SKM-1 (cell line): ENCODE data around the gene FNIP2.
"Not testable (repeated sequence)": the region's sequence is repeated elsewhere in the genome, so short reads cannot be mapped to it uniquely, and the experiment has no call there.

Source experiments
- DNase-seq: peaks from one replicate; lab custom pipeline; 2025; ENCODE audit not compliant: unreplicated experiment; lab: John Stamatoyannopoulos, UW

The FNIP2 gene

DNA sequence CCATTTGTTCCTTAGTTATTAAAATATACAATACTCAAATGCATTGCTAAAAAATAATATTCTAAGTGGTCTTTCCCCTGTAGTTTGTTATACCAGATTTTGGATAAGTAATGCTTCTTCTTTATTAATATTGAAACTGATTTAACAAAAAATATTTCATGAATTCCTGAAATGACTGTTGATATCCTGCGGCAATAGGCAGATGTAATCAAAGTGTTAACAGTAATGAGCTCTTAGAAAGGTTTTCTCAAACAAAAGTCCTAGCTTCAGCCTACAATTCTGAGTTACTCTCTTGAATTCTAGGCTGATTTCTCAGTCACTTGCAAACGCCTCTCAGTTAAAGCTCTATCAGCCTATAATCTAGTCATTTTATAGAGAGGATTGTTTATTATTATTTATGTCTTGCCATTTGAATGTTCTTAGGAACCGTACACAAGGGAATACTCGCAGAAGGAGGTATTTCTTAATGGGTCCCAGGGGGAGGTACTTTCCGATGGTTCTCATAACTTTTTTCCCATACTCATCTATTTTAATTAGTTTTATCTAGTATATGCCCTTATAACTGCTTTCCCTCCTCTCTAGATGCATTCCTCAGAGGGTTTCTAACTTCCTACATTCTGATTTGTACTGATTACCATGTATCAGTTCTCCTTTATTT is 96.8 kb downstream of the FNIP2 start:
- DNase-seq, result no peak

DNA sequence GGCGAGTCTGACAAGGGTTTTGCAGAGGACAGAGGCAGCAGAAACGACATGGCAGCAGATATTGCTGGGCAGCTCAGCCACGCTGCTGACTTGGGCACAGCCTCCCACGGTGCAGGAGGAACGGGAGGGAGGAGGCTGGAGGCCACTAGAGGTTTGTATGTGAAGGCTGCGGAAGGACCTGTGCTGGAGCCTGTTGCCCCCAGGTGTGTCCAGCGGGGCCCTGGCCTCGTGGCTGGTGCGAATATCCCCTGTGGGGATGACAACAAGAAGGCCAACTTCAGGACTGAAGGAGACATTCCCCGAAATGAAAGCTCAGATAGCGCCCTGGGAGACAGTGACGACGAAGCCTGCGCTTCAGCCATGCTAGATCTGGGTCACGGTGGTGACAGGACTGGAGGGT is 100.2 kb downstream of the FNIP2 start:
- DNase-seq, result no peak

DNA sequence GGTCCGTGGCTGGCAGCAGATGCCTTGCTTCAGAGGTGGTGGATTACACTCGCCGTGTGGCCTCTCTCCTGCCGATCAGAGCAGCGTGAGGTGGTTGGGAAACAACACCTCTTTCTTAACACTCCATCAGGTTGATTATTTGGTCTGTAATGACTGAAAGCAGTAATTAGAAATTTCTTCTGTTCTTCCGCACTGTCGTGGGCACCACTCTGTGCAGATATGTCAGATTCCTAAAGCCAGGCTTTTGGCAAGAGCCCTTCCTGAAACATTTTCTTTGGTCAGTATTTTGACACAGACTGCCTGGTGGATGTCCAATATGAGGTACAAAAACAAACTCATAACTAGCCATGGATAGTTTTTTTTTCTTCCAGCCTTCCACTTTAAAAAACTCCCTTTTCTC is 100.9 kb downstream of the FNIP2 start:
- no peak for DNase-seq

DNA sequence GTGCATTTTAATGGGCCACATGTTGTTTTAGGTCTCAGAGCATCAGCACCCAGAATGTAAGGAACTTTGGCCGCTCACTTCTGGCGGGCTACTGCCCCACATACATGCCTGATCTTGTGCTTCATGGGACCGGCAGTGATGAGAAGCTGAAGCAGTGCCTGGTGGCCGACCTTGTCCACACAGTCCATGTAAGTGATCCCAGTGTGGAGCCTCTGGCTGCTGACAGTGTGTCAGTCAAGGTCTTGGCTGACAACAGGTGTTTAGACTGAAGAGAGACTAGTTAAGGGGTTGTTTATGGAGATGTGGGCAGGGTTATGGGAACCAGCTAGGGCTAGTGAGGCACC is 101.4 kb downstream of the FNIP2 start:
- DNase-seq, result no peak

DNA sequence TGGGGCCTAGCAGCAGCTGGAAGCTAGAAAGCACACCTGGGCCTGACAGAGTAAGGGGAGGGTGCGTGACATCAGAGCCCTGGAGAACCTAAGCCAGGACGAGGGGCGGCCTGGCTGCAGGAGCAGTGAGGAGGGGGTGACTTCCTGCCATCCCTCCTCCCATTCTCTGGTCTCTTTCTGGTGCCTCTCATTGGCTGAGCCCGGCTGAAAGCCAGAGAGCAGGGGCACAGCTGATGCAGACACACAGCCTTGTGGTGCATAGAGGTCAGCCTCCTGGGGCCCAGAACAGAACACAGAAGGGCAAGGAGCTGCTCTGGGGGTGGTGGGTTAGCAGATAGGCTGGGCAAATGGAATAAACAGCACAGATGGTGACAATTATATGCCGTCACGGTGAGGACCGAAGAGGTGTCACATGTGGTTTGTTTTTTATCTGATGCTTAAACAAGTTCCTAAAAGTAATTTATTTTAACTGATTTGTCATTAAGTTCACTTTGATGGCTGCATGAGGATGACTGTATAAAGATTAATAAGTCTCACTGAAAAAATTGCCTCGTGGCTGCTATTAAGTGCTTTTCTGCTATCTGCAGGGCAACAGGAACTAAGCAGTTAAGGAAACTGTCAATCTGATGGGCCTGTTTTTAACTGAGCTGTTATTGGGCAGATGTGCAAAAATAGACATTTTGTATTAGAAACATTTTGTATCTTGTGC is 102.0 kb downstream of the FNIP2 start:
- DNase-seq, result no peak

DNA sequence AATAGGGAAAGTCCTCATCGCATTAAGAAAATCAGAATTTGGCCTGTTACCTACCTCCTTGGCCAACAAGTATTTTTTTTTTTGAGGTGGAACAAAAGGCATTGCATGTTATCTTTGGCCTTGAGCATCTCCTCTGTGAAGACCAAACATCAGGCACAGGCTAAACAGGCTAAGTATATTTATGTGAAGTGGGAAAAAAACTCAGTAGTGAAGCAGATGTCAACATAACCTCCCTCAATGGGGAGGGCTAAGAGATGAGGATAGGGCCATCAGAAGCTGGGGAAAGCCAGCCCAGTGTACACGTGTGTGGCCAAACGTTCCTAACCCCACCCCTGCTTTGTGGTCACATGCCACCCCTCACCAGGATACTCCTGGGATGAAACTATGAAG is 102.5 kb downstream of the FNIP2 start:
- DNase-seq, result no peak

DNA sequence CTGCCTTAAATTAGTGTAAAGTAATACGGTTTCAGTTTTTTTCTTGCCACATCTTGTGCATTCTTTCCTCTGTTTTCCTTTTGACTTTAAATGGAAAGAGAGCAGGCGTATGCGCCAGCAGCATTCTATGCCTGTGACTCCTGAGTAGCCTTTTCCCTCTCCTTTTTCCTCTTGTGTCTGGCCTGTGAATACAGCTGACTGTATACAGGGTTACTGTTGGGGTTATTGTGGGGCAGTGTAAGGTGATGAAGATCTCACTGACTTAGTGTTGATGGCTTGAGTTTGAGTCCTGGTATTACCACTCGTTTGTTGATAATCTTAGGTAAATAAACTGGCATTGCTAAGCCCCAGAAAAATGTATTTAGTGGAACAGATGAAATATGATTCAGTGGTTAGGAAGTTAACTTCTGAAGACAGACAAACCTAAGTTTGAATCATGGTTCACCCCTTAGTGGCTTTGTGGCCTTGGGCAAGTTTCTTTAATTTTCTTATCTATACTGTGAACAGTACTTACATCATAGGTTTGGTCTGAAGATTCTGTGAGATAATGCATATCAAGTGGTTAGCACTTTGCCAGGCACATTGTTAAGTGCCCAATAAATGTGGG is 105.1 kb downstream of the FNIP2 start:
- DNase-seq, result no peak

DNA sequence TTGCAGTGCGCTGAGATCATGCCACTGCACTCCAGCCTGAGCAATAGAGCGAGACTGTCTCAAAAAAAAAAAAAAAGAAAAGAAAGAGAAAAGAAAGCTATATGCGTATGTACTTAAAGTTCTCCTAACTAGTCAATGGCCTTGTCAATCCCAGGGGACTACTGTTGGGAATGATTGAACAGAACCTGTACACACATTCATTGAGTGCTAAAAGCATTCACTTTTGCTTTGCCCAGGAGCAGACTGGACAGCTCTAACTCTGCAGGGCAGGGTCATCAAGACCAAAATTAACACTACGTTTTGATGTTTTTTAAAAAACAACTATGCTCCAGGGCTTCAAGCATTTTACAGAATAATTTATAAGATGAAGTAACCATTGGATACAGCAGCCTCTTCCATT is 106.2 kb downstream of the FNIP2 start:
- no peak for DNase-seq

DNA sequence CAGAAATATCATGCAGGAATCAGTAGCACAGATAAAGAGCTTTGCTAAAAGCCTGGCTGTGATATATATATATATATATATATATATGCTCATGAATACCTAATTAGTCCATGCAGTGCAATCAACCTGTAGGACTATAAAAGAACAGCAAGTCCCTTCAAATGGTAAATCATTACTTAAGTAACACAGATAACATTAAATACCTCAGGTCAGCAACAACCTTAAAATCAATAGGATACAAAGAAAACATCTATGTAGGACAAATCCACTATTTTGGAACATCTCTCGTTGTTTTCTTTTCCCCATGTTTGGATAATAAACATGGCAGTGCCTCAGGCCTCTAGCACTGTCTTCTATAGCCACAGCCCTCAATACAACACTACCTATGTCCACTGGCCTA is 106.6 kb downstream of the FNIP2 start:
- DNase-seq, result no peak

DNA sequence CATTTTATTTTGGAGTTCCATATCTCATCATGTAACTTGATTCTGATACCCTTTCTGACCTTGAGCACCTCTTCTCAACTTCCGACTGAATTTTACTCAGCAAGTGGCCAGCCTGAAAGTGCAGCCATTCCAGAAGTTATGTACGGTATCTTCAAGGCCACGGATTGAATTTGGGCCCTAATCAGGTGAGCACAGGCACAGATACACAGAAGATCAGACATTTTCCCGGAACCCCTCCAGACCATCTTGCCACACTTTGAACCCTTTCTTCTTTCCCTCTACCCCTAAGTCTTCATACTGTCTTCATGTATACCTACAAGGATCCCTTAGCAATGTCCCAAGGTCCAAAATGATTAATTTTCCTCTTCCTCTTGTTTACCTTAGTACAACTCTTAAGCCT is 108.2 kb downstream of the FNIP2 start:
- no peak for DNase-seq

DNA sequence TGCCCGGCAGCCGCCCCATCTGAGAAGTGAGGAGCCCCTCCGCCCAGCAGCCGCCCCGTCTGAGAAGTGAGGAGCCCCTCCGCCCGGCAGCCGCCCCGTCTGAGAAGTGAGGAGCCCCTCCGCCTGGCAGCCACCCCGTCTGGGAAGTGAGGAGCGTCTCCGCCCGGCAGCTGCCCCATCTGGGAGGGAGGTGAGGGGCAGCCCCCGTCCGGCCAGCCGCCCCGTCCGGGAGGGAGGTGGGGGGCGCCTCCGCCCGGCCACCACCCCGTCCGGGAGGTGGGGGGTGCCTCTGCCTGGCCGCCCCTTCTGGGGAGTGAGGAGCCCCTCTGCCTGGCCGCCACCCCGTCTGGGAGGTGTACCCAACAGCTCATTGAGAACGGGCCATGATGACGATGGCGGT is 113.3 kb downstream of the FNIP2 start:
- DNase-seq, result not testable (repeated sequence)

DNA sequence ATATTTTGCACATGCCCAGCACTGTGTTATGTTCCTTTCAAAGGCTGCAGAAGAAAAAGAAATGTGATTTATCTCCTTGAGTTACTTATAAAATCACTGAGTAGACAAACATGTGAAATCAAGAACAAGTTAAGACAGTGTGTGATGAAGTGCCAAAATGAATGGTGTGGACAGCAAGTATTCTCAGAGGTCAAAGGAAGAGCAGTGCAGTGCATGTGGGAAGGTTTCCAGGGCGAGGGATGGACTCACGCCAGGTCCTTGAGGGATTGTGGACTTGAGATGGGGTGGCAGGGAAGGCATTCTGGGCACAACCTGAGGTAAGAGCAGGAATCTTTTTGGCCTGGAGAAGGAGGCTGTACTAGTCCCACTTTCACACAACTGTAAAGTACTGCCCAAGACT is 115.5 kb downstream of the FNIP2 start:
- no peak for DNase-seq

DNA sequence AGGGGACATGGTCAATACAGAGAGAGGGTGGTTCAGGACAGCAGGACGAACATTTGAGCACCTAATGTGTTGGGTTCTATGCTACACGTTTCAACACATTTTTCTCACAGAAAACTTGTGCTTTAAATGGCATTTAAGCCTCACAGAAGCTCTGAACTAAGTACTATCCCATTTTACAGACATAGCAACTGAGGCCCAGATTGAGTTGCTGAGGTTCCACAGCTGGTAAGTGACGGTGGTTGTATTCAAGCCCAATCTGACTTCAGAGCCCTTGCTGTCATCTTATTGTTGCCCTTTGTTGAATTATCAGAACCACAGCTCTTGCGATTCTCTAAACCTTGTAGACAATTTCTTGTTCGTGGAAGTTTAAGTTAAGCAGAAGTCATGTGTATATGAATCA is 116.7 kb downstream of the FNIP2 start:
- no peak for DNase-seq

DNA sequence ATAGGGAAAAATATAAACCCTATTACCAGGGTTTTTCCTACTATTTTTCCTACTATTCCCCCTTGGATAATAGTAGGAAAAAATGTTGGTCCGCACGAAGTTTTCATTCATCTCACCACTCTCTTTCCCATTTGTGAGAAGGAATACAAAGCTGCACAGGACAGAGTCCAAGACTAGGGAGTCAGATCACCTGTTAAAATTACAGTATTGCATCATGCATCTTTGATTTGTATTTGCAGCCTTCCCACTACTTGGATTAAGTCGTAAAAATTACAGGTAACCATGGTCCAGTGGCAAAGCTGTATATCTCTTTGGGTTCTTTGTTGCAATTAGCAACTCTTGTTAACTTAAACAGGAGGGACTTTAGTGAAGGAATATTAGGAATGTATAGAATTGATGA is 121.5 kb downstream of the FNIP2 start:
- DNase-seq, result no peak

DNA sequence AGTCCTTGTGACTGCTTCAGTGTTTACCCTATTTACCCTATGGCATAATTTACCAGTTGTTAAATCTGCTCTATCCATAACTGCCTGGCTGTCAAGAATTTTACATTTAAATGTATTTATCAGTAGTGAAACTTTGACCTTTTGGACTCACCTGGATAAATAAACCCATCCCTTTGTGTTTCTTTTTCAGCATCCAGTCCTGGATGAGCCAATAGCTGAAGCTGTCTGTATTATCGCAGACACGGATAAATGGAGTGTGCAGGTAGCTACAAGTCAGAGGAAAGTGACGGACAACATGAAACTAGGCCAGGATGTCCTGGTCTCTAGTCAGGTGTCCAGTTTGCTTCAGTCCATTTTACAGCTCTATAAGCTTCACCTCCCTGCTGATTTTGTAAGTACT is 122.4 kb downstream of the FNIP2 start:
- no peak for DNase-seq

DNA sequence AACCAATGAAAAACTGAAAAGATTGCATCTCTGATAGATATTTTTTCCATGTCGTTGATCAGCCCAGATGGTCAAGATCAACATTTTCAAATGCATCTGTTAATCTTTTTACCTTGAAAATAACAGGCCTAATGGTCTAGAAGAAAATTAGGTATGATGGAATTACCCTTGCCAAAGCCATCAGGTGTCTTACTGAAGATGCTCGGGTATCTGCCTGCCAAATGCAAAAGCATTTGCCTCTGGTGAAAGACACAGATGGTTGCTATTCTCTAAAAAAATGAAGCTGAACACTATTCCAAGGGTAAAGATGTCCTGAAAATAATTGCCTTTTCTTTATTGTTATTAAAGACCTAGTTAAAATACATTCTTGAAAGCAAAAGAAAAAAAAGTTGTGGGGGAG is 126.0 kb downstream of the FNIP2 start:
- no peak for DNase-seq

DNA sequence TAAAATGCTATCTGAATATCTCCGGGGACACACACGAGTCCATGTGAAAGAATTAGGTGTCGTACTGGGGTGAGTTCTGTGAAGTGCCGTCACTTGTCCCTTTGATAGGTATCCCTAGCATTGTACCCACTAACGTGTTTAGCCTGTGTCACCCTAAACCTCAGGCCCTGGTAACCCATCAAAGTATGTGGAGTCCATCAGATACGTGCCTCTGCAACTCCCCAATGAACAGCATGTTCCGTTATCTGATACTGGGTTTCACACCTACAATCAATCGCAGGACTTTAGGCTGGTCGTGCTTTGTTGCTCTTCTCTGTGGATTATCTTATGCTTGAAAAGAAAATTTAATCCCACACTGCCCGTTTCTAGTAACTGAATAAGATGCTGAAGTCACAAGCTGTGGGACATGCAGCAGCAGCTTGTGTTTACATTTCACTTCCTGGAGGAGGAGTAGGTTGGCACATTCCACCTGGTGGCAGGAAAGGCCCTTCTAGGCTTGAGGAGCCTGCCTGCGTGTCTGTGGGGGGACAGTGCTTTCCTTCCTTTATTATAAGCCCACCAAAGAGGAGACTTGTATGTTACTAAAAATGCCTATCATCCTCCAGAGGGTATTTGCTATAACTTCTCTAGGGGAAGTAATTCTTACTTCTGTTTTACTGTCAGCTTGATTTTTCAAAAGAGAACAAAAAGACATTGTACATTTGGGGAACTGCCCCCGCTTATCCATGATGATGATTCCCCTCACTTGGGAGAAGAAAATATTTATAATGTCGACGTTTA is 127.2 kb downstream of the FNIP2 start:
- no peak for DNase-seq

DNA sequence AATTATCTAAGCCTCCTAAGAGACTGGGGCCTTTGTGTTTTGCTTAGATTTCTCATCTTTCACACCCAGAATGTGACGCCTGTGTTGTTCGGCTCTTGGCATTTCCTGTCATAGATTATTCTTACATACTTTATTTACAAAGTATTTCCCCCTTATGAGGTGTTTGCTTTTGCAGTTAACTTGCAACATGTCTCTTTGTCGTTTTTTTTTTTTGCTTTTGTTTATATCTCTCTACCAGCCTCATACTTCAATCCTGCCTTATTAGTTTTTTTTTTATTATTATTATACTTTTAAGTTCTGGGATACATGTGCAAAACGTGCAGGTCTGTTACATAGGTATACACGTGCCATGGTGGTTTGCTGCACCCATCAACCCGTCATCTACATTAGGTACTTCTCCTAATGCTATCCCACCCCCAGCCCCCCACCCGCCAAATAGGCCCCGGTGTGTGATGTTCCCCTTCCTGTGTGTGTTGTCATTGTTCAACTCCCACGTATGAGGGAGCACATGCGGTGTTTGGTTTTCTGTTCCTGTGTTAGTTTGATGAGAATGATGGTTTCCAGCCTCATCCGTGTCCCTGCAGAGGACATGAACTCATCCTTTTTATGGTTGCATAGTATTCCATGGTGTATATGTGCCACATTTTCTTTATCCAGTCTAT is 127.9 kb downstream of the FNIP2 start:
- not testable (repeated sequence) for DNase-seq

DNA sequence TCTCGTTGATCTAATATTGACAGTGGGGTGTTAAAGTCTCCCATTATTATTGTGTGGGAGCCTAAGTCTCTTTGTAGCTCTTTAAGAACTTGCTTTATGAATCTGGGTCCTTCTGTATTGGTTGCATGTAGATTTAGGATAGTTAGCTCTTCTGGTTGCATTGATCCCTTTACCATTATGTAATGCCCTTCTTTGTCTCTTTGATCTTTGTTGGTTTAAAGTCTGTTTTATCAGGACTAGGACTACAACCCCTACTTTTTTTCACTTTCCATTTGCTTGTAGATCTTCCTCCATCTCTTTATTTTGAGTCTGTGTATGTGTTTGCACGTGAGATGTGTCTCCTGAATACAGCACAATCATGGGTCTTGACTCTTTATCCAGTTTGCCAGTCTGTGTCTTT is 131.6 kb downstream of the FNIP2 start:
- DNase-seq, result not testable (repeated sequence)

DNA sequence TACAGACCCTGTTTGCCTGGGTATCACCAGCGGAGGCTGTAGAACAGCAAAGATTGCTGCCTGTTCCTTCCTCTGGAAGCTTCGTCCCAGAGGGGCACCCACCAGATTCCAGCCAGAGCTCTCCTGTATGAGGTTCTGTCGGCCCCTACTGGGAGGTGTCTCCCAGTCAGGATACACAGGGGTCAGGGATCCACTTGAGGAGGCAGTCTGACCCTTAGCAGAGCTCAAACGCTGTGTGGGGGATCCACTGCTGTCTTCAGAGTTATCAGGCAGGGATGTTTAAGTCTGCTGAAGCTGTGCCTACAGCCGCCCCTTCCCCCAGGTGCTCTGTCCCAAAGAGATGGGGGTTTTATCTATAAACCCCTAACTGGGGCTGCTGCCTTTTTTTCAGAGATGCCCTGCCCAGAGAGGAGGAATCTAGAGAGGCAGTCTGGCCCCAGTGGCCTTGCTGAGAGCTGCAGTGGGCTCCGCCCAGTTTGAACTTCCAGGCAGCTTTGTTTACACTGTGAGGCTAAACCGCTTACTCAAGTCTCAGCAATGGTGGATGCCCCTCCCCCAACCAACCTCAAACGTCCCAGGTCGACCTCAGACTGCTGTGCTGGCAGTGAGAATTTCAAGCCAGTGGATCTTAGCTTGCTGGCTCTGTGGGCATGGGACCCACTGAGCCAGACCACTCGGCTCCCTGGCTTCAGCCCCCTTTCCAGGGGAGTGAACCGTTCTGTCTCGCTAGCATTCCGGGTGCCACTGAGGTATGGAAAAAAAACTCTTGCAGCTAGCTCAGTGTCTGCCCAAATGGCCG is 133.7 kb downstream of the FNIP2 start:
- DNase-seq, result not testable (repeated sequence)

DNA sequence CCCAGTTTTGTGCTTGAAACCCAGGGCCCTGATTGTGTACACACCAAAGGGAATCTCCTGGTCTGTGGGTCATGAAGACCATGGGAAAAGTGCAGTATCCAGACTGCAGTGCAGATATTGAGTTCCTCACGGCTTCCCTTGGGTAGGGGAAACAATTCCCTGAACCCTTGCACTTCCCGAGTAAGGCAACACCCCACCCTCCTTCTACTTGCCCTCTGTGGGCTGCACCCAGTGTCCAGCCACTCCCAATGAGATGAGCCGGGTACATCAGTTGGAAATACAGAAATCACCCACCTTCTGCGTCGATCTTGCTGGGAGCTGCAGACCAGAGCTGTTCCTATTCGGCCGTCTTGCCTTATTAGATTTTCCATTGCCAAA is 134.2 kb downstream of the FNIP2 start:
- no peak for DNase-seq
